Measurements from ENCODE around the gene FRAT1.

DNA sequence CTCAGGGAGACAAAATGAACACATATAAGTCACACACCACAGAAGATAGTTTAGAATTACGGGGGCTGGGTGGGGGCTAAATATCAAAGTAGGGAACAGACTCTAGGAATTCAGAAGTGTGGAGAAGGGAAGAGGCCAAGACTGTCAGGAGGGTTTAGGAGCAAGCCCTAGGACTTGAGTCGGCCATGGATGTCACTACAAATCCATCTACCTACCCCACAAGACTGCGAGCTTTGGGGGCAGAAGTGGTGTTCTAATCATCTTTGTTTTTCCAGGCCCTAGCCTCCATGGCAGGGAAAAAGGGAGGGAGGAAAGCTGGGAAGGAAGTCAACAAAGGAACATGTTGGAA is 20.9 kb upstream of the FRAT1 start:
- no peak for TF ChIP-seq BHLHE40 (IDR thresholded peaks at IDR 0.05; ENCODE audit: borderline replicate concordance)
- no peak for TF ChIP-seq SP1 (IDR thresholded peaks at IDR 0.05)
- no peak for TF ChIP-seq NFRKB (IDR thresholded peaks at IDR 0.05)
- TF ChIP-seq FOXM1 (IDR thresholded peaks at IDR 0.05; ENCODE audit: borderline replicate concordance): no peak
- no peak for TF ChIP-seq LEF1 (IDR thresholded peaks at IDR 0.05; ENCODE audit: borderline replicate concordance)

Data from HEK293T (cell line).